GM19239 (cell line): ENCODE data around the gene ANKDD1B.

Source experiments
- DNase-seq: peaks from one replicate; pipeline ENCODE4 v3.0.0; 2011; ENCODE audit warnings: low spot score; ENCODE audit not compliant: insufficient read length
- FAIRE-seq: peaks from 2 replicates; lab custom pipeline; 2011; peaks lifted over from hg19 to GRCh38; lab: Jason Lieb, UNC

The ANKDD1B gene

DNA sequence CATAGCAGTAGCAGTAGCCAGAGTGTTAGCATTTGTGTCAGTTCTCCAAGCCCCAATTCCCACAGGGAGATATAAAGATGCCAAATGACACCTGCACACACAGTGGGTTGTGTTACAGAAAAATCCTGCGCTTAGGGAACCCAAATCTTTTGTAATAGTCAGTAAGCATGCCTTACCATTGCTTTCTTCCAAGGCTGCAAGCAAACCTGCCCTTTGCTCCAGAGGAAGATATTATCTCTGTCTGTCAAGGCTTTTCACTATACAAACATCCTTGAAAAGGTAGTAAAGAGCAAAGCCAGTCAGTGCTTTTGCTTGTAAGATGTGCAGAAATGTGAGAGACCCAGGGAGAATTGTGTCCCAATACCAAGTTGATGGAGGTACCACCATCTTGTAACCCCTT lies 2.9 kb downstream of the ANKDD1B start:
- no peak for DNase-seq
- no peak for FAIRE-seq

DNA sequence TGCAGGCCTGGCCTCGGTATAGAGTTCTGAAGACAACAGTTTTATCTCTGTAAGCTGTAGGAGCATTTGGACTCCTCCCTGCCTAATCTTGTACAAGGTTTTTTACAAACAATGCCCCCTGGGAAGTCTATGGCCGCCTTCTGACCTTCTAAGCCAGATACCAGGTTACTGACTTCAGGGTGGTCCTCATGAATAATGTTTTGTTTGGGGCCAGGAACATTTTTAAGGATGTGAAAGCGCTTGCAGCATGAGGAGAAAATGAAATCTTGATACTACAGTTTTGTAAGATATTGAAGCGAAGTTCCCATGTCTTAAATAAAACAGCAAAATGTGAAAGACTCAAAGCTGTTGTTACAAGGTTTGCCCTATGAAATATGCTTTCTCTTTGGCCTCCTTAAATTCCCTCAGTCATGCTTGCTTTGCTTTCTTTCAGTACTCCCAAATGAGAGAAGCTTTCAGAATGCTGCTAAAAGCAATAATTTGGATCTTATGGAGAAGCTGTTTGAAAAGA lies 5.2 kb downstream of the ANKDD1B start:
- no peak for DNase-seq

DNA sequence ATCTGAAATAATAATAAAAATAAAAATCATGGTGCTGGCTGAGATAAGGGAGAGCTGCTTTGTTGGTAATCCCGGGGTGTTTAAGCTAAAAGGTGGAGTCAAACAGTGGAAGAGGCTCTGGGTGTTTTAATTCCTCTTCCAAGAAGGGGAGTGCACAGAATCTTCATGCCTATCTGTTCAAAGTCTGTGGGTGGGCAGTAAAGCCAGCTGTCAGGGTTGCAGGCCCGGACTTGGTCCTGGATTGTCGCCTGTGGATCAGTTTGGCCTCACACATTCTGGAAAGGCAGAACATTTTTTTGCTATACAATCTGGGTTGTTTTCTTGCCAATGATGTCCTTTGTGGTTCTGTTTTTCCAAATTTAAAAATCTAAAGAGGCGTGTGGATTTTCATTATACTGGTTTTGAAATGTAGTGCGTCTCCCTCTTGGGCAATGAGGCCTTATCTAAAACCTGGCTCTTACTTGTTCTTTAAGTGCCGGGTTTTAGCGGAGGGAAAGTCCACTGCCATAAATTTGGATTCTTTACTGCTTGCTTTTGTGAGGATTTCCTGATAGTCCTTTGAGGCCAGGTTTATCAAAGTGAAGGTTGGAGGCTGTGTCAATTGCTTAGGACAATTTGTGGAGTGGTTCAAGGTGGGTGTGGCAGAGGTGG lies 5.8 kb downstream of the ANKDD1B start:
- no peak for FAIRE-seq
- no peak for DNase-seq

More for the DNA sequence above, 5.2 kb downstream of the ANKDD1B start:
- FAIRE-seq: no peak

DNA sequence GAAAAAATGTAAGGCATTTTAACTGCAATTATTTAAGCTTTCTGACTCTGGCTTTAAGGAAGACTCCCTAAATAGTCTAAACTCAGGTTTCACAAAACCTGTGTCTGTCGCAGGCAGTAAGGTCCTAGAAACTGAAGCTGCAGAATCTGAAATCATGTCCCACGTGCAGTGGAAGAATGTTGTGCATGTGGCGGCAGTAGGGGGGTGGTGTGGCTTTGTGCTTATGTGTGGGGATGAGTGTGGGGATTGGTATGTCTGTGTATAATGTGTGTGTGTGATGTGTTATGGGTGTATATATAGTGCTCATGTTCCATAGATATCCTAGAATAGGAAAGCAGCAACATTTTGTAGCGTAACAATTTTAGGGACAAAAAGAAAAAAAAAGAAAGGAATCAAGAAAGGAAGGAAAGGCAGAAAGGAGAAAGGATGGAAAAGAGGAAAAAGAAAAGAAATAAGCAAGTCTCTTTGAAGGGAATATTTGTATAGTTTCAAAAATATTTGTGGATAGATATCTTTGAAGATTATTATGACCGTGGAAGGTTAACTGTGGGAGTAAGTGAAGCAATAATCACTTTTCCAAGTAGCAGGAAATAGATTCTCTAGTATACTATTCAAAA lies 6.6 kb downstream of the ANKDD1B start:
- no peak for FAIRE-seq
- DNase-seq: no peak

DNA sequence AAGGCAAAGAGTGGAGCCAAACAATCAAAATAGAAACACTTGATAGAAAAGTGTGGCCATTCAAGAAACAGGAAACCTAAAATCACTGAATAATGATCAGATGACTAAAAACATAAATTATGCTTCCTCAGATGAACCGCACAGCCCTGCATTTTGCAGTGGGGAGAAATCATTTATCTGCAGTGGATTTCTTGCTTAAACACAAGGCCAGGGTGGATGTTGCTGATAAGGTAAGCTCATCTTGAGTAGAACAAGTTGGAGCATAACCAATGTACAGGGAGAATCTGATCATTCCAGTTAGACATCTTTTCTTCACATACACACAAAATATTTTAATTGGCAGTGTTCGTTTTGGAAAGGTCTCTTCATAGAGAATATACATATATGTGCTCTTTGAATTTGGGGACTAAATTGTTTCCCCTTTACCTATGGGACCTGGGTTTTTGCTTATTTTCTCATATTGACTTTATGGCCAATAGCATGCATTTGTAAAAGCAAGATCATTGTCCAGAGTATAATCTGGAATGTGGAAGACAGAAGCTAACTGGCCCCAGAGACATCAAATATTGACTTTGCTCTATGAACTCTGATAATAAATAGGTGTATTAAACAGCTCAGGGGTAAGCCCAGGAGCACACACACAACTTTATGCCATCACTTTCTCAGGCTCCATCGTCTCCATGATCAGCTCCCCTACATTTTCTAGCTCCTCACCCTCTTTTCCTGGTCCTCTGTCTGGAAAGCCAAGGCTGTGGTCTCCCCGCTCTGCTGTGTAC lies 9.1 kb downstream of the ANKDD1B start:
- no peak for DNase-seq
- no peak for FAIRE-seq

DNA sequence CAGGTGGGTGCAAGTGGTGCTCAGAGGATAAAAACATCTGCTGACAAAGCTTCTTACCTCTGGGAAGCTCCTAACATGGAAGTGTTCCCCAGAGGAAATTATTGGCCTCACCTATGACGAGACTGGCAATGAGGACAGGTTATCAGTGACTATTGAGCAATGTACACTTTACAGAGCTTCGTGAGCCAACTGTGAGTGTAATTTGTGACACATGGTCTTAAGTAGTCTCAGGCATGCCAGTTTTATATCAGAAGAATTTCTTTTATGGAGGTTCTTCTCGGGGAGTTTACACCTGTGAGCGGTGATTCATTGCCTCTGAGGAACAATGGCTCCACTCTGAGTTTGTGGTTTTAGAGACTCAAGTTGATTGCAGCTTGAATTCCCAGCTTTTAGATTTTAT lies 11.3 kb downstream of the ANKDD1B start:
- no peak for FAIRE-seq
- DNase-seq: no peak

DNA sequence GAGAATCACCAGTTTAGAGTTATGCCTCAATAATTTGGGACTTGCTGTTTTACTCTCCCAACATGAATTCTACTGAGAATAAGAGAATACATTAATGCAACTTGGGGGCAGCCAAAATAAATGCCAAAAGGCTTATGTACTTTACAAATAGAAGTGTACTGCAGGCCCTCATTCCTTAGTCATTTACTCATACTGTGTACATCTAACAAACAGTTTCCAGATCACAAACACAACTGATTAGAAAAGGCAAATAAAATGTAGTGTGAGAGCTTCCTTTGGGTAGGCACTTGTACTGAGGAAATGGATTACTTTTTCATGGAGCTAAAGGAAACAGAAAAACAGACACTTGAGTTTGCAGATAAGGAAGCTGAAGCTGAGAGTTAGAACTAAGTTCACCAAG lies 12.6 kb downstream of the ANKDD1B start:
- DNase-seq (no peak), FAIRE-seq (no peak)

DNA sequence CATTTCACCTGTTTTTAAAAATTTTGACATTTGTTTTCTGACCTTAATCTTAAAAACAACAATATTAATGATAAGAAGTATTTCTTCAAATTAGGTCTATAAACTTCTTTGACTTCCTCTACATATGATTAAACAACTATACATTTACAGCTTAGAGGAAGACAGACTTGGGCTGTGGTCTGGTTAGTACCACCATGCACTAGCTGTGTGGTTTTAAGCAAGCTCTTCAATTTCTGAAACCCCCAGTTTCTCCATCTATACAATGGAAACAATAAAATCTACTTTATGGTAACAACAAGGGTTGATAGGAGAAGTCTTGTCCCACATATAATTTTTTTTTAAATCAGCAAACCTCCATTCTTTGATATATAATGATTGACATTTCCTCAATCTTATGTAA lies 15.7 kb downstream of the ANKDD1B start:
- FAIRE-seq (no peak), DNase-seq (no peak)

DNA sequence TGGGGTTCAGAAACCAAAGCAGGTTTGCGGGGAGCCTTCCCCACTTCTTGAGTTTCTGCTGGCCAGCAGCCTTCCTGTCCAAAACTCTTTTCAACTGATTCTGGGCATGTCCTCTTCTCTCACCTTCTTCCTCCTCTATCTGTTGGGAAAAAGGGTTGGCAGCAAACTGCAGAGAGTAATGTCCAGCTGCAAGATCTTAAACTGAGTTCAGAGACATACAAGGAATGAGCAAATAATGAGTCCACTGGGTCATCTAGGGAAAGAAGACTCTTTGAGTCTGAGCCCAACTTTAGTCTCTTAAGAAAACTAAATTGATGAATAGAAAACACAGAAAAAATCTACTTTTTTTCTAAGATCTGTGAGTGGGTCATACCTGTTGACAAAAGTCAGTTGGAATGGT lies 16.5 kb downstream of the ANKDD1B start:
- DNase-seq (no peak), FAIRE-seq (no peak)

DNA sequence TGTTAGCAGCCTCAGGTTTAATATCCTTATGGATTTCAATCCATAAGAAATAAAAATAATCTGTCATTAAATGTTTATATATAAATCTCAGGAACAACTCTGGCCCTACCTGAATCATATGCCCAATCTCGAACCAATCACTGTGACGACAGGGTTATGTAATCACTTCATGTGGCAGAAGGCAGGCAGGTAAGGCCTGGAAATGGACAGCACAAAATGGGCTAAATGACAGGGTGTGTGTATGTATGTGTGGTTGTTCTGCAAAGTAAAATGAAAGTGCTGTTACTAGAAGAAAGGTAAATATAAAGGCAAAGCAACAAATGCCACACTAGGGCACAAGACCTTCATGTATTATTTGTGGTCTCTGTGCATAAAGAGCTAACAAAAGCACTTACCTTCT lies 19.6 kb downstream of the ANKDD1B start:
- FAIRE-seq (no peak), DNase-seq (no peak)

DNA sequence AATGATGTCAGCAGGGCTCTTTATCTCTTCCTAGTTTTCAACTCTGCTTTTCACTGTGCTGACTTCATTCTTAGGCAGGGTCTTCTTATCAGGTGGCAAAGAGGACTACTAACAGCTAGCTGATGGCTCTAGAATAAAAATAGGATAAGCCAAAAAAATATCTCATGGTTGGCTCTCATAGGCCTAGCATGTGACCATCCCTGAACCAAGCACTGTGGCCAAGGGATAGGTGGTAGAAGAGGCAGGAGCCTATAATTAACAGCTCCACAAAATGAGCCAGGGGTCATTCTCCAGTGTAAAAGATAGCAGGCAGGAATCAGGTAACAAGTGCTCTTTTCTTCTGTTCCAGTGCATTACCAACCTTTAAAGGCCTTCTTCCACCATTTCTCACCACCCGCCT lies 21.1 kb downstream of the ANKDD1B start:
- no peak for DNase-seq
- FAIRE-seq: no peak

DNA sequence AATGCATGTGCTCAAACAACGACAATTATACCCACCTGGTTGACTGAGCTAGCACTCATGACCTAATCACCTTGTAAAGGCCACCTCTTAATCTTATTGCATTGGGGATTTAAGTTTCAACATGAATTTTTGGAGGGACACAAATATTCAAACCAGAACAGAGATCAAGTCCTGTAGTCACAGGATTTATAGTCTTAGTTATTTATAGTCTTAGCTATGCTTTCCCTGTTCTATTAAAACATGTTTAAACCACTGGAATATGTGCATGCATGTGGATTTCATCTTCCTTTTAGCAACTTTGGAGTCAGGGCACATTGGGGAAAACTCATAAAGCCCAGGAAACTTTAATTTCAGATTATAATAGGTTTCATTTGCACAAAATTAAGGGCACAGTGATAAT lies 26.7 kb downstream of the ANKDD1B start:
- DNase-seq (no peak), FAIRE-seq (no peak)

DNA sequence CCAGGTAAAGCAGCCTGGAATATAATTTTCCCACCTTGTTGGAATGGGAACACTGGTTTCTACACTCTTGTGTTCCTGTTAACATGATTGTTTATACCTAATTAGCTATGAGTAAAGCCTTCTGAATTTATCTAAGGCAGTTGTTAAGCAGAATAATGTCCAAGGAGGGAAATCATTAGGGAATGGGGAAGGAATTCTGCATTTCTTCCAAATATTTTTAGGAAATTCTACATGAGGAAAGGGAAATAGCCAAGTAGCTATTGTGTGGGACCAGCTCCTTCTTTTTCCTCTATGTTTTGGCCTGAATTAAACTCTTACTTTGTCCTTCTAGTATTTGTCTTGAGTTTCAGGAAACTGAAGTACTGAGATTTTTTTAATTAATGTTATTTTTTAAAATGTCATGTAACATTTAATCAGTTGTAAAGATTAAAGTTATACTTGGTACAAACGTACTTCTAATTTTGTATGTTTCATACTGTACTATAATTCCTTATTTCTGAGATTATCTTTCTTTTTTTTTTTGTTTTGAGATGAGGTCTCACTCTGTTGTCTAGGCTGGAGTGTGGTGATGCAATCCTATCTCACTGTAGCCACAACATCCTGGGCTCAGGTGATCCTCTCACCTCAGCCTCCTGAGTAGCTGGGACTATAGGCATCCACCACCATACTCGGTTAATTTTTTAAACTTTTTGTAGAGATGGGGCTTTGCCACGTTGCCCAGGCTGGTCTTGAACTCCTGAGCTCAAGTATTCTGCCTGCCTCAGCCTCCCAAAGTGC lies 28.5 kb downstream of the ANKDD1B start:
- FAIRE-seq (no peak), DNase-seq (no peak)

DNA sequence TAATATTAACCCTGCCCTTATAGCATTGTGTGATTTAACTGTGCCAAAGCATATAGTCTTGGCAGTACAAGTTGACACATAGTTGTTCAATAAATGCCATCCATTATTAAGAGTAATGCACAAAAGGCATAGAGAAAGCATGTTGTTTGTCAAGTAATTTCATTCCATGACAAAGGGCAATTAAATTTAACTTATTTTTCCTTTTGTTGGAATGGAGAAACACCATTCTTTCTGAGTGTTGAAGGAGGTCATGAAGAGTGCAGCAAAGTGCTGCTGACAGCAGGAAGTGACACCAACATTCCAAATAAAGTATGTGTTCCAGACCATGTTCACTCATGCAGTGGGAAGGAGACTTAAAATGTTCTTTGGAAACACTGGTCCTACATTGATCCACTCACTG lies 29.1 kb downstream of the ANKDD1B start:
- FAIRE-seq (no peak), DNase-seq (no peak)

DNA sequence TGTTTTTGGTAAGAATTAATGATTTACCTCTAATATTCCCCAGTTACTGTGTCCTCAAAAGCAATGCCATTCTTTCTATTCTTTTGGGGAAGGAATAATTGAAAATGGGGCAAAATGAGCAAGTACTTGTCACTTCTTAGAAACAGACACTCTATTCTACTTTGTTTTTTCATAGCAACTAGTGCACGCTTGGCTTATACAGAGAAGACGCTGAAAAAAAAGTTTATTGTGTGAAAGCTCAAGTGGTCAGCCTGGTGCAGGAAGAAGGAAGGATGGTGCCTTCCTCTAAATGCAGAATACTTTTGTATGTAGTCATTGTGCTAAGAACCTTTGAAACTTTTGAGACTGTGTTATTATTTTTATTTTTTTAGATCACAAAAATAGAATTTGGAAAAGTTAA lies 29.6 kb downstream of the ANKDD1B start:
- DNase-seq (no peak), FAIRE-seq (no peak)

DNA sequence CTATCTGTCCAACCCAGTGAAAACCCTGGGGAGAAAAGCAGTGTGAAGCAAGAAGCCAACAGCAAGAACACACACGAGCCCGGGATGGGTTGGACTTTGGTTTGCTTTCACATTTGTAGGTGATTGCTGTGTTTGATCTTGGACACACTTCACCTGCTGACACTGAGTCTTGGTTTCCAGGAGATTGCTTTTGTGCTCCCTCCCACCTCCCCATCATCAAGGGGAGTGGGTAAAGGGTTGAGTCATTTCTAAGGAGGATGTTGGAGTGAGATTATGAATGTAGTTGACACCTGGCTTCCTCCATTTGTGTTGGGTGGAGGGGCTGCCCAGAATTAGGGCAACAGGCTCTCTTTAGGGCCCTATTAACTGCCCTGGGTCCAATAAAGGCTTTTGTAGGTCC lies 37.5 kb downstream of the ANKDD1B start:
- FAIRE-seq (no peak), DNase-seq (no peak)

DNA sequence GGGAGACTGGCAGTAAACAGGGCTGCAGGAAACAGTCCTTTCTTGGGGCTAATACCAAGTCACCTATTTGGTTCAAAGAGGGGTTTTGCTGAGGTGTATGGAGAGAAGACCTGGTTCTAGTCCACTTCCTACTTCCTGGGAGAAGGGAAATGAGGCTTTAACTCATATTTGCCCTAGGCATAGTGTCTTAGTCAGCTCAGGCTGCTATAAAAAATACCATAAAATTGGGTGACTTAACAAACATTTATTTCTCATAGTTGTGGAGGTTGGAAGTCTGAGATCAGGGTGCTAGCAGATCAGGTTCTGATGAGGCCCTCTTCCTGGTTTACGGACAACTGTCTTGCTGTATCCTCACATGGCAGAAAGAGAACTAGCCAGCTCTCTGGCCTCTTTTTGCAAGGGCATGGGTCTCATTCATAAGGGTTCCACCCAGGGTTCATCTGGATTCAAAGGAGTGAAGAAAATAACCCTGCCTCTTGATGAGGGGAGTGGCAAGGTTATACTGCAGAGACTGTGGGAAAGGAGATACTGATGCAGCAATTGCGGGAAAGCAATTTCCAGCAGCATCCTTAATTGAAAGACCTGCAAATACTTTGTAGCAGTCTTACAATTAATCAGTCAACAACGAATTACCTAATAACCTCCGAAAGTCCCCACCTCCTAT lies 40.5 kb downstream of the ANKDD1B start:
- DNase-seq (no peak), FAIRE-seq (no peak)

DNA sequence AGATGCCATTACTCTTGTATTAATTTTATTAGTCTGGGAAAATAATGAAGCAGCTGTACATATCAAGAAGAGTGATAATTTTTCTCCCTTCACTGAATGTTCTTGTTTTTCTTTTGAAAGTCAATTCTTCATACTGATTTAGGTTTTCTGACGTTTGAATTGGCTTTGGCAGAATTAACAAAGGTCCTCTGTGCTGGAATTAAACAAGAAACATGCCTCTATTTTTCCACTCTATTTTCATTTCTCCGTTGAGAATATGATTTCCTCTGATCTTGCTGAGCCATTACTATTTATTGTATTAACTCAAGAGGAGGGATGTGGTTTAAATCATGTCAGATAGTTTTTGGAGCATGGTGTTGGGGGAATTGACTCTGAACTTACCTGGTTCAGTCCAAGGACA lies 42.3 kb downstream of the ANKDD1B start:
- no peak for DNase-seq
- FAIRE-seq: no peak

DNA sequence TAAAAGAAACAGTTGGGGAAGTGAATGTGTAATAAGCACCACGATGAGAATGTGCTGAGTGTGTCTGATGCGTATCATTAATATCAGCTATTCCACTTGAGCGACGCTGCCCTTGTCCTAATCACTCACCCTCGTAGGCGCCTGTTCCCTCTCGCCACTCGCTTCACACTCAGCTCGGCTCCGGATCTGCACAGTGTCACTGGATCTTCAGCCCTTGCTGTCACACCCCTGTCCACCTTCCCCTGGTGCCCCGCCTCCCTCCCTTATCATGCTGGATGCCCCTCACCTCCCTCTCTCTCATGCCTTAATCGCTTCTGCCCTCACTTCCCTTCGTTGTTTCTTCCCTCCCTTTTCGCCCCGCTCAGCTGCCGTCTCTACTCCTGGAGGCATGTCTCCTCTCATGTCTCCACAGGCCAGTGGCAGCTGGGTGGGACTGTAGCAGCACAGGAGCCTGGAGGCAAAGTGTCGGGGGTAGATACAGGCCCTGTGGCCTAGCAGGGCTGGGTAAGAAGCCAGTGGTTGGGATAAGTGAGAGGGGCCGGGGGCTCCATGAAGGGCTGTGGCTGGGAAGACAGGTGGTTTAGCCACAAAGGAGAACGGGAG lies 43.5 kb downstream of the ANKDD1B start:
- DNase-seq: no peak

More for the DNA sequence above, 43.5 kb downstream of the ANKDD1B start:
- no peak for FAIRE-seq
